GM18511 (cell line): Measurements from ENCODE around the gene MRPL30.
A peak's percentile ranks its signal among the peaks of the same experiment; 100 is the strongest.
"Not testable (repeated sequence)": the region's sequence is repeated elsewhere in the genome, so short reads cannot be mapped to it uniquely, and the experiment has no call there.

Experiments used
- ATAC-seq: cut with Tn5 transposase; IDR thresholded peaks from one replicate; pipeline ENCODE4 v1.9.1; 2021; ENCODE audit warnings: mild to moderate bottlenecking, moderate library complexity; ENCODE audit not compliant: unreplicated experiment

The MRPL30 gene

DNA sequence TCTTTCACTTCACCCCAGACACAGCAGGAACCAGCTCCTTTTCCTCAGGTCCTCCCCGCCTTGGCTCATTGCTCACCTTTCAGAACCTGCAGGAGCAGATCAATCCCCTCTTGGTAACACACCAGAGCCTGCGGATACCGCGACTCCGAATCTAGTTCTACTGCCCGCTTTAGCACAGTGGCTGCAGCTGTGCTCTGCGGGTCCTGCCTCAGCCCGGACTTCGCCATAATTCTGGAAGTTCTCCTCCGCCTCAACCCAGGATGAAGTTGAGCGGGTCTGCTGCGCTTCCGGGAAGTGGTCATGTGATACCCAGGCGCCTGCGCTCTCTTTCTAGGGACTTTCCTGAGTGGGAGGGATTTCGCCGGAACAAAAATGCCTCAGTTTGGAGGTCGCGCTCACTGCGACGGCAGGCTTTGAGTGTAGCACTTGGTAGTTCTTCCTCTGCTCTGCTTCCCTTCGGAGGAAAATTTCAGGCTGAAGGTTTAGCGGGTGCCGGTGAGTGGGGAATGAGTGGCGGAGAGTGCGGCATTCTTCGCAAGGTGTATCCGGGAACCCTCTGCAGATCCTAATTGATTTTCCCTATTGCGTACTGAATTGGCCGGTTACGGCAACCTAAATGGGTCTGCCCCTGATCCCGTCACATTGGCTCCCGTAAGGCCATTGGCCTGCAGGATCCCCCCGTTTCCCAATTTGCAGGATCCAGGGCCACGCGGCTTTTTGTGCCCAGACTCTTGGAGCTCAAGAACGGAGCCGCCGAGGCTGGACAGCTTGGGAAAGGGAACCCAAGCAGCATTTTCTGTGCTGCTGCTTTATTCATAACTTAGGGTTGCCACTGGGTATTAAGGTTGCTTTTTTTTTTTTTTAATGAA, at the start of gene MRPL30, which contains the start of gene MITD1:
Gene MRPL30, plus strand, starts transcription at position 430 of the 869 bp plus-strand sequence. CDS start 5,020 bp downstream, outside the sequence.
Gene MITD1, minus strand, starts transcription at position 304 of the 869 bp plus-strand sequence. Its CDS starts 77 bp downstream, at position 227.
- peak; percentile 96 for ATAC-seq

DNA sequence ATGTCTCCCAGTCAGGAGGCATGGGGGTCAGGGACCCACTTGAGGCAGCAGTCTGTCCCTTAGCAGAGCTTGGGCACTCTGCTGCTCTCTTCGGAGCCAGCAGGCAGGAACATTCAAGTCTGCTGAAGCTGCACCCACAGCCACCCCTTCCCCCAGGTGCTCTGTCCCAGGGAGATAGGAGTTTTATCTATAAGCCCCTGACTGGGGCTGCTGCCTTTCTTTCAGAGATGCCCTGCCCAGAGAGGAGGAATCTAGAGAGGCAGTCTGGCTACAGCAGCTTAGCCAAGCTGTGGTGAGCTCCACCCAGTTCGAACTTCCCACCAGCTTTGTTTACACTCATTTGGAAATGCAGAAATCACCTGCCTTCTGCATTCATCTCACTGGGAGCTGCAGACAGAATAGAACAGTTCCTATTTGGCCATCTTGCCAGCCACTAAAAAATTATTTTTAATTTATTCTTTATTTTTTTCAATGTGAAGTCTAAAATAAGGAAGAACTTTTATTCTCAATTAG, 45.9 kb upstream of the MRPL30 start:
- not testable (repeated sequence) for ATAC-seq

- no peak for ATAC-seq
Measured at GRCh38 chr2:99139003-99139402, 42.0 kb upstream of the MRPL30 start.

DNA sequence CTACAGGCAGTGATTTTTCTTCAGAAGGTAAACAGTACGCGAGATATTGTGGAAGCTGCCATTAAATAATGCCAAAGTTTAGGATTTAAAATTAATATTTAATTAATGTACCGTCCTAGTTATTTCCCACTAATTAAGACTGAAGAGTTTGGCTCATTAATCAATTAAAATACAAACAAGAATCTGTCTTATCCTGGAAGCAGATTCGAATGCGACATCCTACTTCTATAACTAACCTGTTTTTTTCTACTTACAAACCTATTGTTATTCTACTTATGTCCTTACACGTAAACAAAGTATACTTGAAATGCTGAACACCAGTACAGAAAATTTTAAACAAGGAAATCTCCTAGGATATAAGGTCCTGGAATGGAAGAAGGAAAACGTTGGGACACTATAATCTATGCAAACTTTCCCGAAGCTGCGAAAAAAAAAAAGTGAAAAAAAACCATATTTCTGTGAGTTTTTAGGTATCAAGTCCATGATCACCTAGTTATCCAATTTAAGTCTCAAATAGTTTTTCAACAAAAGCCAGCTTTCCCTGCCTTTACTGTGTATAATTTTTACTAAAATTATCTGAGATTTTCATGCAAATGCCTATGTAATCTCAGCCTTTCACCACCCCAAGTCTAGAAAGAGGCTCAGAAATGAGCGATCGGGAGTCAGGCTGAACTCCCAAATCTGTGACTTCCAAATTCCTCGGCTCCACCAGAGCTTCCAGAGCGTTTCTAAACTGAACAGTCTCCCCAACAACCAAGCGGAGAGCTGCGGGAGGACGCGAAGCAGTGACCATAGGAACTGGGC, 40.7 kb upstream of the MRPL30 start:
- ATAC-seq: no peak

DNA sequence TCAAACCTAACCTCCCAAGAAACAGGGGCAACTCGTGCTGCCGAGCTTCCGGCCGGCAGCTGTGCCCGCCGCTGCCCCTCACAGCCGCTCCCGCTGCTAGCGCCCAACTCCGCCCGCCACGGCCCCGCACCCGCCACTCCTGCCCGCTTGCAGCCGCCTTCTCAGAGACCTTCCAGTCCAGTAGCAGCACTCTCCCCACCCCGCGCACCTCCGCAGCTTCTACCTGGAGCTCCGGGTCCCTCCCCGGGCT, 40.2 kb upstream of the MRPL30 start:
- ATAC-seq: peak; percentile 43

GRCh38 chr2:99141110-99142108, 39.6 kb upstream of the MRPL30 start, which contains the start of gene C2orf15:
Gene C2orf15, plus strand, starts transcription at chr2:99141707. Its CDS starts 8,852 bp downstream, at chr2:99150559.
- peak; percentile 89 for ATAC-seq

- no peak for ATAC-seq
Measured at GRCh38 chr2:99150706-99151105, 30.3 kb upstream of the MRPL30 start.

DNA sequence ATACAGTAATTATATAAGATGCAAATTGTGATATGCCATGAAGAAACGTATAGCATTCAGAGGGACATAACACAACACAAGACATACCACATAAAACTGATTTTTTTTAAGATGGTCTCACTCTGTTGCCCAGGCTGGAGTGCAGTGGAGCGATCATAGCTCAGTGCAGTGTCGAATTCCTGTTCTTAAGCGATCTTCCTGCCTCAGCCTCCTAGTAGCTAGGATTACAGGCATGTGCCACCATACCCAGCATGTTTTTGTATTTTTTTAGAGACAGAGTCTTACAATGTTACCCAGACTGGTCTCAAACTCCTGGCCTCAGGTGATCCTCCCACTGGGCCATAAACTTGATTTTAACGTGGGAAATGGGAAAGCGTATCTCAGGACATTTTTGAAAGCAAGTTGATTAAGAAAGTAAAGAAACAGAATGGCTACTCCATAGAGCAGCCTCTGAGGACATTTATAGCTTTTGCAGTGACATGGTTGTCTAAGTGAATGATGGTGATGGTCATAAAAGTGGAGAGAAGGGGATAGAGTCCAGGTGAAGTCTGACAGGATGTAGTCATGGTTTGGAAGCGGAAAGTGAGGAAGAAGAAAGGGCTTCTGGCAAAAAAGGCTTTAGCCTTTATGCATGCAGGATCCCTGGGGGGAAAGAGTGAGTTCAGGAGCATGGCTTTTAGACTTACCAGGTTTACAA, 28.6 kb upstream of the MRPL30 start:
- ATAC-seq: no peak

DNA sequence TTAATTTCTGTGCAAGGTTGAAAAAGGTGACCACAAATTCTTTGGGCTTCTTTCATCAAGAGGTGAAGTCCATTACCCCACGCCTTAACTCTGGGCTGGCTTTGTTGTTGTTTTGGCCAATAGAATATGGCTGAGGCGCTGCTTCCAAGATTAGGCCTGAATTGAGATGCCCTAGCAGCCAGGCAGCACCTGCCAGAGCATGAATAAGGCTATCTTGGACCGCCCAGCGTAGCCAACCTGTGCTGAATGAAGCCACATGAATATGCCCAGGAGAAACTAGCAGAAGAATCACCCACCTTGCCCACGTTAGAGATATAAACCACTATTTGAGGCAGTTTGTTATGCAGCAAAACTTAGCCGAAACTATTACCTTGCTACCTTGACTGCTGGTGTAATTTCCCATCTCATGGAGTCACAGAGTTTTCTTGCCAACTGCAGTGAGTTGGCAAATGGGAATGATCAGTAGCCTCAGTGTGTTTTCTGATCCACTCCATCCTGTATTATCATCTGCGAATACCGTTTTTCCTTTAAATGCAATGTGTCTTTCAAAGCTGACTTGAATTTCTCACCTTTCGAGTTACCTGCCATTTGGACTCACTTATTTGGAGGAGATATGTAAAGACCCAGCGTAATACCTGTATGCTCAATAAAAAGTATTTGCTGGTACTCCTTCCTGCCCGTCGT, 26.9 kb upstream of the MRPL30 start:
- no peak for ATAC-seq

DNA sequence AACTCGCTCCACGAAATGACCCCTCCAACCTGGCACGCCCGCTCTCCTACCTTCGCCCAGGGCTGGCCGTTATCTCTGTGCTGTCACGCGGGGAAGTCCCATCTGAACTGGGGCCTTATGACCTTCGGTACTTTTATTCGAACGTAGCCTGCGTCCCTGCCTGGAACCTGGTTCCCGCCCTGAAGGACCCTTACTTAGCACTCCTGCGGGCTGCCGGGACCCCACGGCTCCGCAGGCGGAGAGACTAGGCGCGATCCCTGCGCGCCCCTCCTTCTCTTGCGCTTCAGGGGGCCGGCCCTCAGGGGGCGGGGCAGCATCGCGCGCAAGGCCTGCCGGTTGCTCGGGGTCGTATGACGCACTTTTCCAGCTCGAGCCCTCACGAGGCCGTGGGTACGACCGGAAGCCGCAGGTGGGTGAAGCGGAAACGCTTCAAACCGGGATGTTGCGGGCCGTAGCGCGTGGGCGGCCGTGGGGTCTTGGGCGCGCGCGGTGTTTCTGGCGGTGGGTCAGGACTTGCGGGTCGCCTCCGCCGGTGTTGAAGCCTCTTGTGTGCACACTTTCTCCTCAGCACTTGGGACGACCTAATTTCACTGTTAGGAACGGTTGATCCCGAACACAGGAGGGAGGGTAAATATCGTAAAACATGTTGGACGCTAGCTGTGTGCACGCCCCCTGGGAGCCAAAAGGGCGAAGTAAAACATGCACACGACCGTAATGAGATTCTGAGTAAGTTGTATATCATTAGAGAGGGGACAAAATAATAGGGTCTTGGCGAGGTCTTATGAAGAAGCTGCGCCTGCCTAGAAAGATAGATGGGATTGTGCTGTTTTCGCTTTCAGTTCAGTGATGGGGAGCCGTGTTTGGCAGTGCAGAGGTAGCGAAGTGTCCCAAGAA, 26.1 kb upstream of the MRPL30 start, which contains the start of the genes LIPT1 and TSGA10:
Gene LIPT1, plus strand, starts transcription at position 325 of the 894 bp plus-strand sequence. CDS start 6,991 bp downstream, outside the sequence.
Gene TSGA10, minus strand, starts transcription at position 300 of the 894 bp plus-strand sequence. CDS start 45,503 bp downstream, outside the sequence.
- peak; percentile 98 for ATAC-seq

DNA sequence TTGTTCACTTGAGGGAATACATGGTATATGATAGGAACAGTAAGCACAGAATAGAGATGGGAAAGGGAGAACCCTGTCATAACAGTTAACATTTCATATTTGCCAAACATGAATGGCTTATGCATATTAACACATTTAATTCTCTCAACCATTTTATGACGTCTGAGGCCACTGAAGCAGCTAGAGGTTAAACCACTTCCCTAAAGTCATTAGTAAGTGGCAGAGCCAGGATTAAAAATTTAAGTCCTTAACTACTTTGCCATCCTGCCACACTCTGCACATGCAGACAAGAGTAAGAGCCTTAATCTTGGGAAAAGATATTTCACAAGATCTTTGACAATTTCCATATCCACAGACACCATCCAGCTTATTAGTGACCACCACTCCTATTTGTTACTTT, 24.1 kb upstream of the MRPL30 start:
- ATAC-seq: no peak

GRCh38 chr2:99158599-99158998, 22.4 kb upstream of the MRPL30 start:
- ATAC-seq: no peak

DNA sequence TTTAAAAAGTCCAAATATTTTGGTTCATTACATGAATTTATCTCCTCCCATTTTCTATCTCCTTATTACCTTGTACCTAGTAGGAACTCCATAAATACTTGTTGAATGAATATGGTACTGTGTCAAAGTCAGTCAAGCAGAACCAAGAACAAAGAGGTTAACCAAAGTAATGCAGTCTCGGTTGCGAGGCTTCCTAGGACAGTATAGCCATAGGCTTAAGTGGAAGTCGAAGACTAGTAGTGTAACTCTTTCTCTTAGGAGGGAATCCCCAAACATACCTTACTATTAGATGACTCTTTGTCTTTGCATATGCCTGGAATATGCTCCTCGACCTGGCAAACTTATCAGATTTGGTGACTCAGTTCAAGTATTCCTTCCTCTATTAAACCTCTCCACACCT, 21.4 kb upstream of the MRPL30 start:
- ATAC-seq: no peak

DNA sequence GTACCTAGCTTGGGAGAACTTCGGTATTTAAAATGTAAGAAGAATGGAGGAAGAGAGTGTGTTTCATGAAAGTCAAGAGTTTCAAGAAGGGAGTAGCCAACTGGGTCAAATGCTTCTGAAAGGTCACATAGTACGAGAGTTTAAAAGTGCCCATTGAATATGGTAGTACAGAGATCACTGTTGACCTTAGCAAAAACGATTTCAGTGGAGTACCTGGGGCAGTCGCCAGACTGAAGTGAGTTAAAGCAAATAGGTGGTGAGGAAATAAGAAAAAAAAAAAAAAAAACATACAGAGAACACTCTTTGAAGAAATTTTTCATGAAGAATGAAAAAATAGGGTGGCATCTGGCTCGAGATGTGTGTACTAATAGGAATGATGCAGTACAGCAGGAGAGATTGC, 14.8 kb upstream of the MRPL30 start:
- ATAC-seq: no peak

GRCh38 chr2:99169534-99169933, 11.4 kb upstream of the MRPL30 start:
- no peak for ATAC-seq

- ATAC-seq: no peak
Measured at GRCh38 chr2:99171377-99172140, 9.4 kb upstream of the MRPL30 start.

DNA sequence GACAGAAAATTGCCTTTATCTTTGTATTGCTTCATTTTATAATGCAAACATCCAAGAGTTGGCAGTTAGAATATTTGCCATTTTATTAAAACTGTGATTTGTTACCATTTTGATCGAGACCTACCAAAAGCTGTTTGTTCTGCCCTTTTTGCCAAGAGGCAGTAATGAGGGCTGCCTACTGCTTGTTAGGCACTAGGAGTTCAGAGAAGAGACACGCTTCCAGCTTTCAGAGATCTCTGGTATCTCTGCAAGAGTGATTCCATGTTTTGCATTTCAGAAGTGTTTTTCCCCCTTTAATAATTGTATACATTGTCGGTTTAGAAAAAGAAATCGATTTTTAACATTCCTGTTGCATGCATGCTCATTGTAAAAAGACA, 628 bp downstream of the MRPL30 start:
- no peak for ATAC-seq
